Colon (tissue), 2 donors: ENCODE measurements around the gene PCNX1.
"Not testable (repeated sequence)": the region's sequence is repeated elsewhere in the genome, so short reads cannot be mapped to it uniquely, and the experiment has no call there.

ENCODE experiments used
- FAIRE-seq: peaks from 2 replicates; lab custom pipeline; 2012; peaks lifted over from hg19 to GRCh38; lab: Jason Lieb, UNC
- donor health status: control.
- donor health status: control.

PCNX1 gene

DNA sequence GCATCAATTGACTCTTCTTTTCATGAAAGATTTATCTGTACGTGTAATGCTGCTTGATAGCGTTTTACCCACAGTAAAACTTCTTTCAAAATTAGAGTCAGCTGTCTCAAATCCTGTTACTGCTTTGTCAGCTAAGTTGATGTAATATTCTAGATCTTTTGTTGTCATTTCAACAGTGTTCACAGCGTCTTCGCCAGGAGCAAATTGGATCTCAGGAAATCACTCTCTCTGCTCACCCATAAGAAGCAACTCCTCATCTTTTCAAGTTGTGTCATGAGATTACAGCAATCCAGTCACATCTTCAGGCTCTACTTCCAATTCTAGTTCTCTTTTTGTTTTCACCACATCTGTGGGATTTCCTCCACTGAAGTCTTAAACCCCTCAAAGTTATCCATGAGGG, 9.5 kb downstream of the PCNX1 start:
- no peak for FAIRE-seq

DNA sequence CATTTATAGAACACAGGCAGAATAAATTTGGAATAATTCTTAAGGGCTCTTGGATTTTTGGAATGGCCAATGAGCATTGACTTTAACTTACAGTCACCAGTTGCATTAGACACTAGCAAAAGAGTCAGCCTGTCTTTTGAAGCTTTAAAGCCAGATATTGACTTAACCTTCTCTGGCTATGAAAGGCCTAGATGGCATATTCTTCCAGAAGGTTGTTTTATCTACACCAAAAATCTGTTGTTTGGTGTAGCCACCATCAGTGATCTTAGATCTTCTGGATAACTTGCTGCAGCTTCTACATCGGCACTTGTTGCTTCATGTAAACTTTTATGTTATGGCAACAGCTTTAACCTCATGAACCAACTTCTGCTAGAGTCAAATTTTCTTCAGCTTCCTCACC, 10.4 kb downstream of the PCNX1 start:
- no peak for FAIRE-seq

DNA sequence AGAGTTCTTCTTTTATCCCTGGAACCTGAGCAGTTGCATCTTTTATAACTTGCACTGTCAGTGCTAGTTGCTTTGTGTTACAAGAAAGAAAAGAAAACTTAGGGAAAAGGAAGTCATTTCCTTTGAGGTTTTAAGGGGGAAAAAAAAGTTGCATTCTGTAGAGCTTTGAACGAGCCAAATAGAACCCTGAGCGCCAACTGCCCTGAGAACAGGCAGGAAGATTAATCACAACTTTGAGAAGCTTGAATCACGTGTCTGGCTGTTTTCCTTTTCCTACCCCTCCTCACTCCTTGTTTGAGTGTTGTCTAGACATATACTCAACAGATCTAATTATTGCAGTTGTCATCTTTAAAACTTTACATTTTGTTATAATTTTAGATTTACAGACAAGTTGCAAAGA, 12.5 kb downstream of the PCNX1 start:
- FAIRE-seq = no peak

DNA sequence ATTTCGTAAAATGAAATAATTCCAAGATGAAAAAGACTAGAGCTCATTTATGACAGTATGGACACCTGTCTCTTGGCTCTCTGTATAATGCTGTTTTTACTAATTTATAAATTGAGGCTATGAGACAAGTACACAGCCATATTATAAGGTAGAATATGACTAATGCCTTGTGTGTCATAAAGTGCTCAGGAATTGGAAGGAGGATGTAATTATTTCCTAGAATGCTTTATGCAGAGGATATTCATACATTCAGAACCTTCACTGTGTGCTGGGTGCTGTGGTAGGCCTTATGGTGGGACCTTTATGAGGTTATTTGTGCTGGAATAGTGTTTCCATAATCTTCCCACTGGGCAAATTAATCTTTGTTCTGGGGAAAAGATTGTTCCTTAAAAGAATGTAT, 13.3 kb downstream of the PCNX1 start:
- FAIRE-seq = no peak

DNA sequence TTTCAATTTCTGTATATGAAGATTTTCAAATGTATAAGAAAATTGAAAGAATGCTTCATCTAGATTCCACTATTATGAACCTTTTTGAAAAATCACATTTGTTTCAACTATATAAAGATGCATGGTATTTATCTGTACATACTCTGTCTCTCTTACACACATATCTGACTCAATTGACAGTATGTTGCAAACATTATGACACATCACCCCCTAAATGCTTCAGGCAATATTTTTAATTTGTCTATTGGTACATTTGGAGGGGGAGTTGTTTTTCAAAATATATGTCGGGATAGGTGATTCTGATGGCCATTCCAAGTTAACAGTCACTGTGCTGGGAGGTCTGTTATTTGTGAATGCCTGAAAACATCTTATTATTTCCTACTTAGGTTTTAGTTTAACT, 14.4 kb downstream of the PCNX1 start:
- no peak for FAIRE-seq

DNA sequence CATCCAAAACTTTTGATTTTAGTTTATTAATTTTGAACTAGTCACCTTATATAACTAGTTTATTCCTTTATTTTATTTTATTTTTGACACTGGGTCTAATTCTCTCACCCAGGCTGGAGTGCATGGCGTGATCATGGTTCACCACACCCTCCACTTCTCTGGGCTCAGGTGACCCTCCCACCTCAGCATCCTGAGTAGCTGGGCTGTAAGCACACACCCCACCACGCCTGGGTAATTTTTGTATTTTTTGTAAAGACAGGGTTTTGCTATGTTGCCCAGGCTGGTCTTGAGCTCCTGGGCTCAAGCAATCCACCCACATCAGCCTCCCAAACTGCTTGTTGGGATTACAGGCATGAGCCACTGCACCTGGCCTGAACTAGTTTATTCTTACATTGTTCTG, 17.3 kb downstream of the PCNX1 start:
- no peak for FAIRE-seq

DNA sequence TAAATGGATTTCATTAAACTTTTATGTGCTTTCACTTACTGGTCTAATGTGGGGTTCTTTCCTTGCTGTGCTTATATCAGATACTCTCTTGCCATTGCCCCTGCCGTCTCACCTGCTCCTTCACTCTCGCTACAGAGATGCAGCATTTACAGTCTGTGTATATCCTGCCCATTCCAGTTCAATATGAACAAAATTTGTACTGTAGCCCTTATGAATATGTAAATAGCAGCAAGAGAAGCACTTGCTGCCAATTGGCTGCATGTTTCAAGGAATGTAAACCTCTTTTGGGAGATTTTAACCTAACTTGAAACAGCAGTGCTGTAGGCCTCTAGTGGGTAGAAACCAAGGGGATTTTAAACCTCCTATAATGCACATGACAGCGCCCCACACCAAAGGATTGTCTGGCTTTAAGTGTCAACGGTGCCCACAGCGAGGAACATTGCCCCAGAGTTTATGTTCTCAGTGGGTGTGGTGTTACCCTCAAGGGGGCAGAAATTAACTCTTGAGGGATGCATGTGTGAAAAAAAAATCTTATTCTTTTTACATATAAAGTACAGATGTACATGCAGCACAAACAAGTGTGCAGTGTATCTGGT, 19.1 kb downstream of the PCNX1 start:
- no peak for FAIRE-seq

DNA sequence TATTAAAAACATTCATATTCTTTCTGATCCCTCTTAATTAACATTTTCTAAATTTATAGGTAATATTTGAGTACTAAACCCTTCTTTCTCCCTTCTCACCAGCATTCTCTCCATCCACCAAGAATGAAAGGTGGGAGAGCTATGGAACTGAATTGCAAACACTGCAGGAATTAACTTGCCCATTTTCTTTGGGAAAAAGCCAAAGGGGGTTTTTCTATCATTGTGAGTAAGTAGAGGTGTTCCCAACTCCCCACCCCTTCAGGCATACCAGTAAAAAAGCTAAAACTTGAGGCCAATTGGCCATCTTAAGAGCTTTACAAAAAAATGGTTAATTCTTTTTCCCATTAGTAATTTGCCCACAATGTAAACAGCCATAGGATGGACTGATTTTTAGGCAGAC, 23.7 kb downstream of the PCNX1 start:
- no peak for FAIRE-seq

DNA sequence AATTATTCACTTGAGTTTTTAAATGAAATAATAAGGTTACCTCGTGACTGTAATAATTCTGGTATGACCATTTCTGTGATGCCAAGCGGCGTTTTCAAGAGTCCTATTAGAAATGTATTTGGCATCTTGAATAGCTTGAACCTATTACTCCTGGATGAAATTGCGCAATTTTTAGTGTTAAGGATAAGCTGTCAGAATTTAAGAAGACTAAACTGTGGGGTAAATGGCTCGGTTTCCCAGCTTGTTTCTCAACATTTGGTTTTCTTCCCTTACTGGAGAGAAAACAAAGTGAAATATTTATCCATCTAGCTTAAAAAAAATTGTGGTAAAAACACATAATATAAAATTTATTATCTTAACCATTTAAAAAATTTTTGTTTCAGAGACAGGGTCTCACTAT, 26.8 kb downstream of the PCNX1 start:
- FAIRE-seq = no peak

DNA sequence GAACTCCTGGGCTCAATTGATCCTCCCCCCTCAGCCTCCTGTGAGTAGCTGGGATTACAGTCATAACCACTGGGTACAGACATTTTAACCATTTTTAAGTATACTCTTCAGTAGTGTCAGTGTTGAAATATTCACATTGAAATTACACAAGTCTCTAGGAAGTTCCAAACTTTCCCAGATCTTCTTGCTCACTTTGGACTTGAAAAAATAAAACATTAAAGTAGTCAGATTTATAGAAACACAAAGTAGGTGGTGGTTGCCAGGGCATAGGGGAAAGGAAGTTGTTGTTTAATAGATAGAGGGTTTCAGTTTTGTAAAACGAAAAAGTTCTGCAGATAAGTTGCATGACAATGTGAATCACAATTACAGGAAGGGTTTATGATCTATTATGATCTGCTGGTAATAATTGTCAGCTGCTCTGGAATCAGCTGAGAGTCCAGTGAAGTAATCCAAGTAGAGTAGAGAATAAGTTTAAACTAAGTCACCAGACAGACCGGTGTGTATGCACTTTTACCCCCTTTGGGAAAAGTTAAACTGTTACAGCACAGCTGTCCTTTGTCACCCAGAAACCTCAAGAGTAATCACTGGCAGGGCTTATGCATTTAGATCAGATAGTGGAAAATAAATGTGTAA, 27.4 kb downstream of the PCNX1 start:
- FAIRE-seq = no peak

DNA sequence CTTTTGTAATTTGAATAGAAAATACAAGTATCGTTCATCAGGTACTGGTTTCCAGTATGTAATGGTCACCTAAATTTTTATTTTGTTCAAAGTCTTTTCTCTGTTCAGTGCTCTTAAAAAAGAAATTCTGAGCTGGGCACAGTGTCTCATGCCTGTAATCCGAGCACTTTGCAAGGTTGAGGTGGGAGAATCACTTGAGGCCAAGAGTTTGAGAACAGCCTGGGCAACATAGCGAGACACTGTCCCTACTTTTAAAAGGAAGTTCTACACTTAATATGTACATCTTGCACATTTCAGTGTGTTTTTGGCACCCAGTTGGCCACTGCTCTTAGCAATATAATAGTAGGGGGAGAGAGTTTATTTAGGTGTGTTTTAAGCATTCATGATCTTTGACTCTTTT, 27.9 kb downstream of the PCNX1 start:
- FAIRE-seq = no peak

DNA sequence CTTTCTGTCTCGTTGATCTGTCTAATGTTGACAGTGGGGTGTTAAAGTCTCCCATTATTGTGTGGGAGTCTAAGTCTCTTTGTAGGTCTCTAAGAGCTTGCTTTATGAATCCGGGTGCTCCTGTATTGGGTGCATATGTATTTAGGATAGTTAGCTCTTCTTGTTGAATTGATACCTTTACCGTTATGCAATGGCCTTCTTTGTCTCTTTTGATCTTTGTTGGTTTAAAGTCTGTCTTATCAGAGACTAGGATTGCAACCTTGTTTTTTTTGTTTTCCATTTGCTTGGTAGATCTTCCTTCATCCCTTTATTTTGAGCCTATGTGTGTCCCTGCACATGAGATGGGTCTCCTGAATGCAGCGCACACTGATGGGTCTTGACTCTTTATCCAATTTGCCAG, 32.4 kb downstream of the PCNX1 start:
- not testable (repeated sequence) for FAIRE-seq

DNA sequence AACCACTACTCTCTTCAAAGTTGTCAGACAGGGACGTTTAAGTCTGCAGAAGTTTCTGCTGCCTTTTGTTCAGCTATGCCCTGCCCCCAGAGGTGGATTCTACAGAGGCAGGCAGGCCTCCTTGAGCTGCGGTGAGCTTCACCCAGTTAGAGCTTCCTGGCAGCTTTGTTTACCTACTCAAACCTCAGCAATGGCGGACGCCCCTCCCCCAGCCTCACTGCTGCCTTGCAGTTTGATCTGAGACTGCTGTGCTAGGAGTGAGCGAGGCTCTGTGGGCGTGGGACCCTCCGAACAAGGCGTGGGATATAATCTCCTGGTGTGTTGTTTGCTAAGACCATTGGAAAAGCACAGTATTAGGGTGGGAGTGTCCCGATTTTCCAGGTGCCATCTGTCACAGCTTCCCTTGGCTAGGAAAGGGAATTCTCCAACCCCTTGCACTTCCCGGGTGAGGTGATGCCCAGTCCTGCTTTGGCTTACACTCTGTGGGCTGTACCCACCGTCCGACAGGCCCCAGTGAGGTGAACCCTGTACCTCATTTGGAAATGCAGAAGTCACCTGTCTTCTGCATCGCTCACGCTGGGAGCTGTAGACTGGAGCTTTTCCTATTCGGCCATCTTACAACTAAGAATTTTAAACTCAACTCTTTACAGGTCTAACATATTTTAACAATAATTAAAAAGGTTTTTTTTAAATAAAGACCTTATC, 34.5 kb downstream of the PCNX1 start:
- not testable (repeated sequence) for FAIRE-seq

DNA sequence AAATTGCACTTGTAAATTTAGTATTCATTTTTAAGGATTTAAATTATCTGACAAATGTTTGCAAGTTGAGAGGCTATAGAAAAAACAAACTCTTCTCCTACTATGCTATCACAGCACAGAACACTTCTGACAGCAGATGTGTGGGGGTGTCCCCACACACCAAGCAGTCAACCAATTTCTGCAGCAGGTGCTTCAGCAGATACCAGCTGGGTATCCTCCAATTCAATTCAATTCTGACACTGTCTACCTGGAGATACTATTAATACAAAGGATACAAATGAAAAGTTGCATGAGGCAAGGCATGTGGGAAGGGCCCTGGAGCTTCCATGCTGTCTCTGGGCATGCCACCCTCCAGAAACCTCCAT, 35.1 kb downstream of the PCNX1 start:
- no peak for FAIRE-seq

DNA sequence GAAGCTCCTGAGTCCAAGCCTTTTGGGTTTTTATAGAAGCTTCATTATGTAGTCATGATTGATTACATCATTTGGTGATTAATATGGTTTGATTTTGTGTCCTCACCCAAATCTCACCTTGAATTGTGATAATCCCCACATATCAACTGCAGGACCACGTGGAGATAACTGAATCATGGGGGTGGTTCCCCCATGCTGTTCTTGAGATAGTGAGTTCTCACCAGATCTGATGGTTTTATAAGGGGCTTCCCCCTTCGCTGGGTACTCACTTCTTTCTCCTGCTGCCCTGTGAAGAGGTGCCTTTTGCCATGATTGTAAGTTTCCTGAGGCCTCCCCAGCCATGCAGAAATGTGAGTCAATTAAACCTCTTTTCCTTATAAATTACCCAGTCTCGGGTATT, 35.5 kb downstream of the PCNX1 start:
- not testable (repeated sequence) for FAIRE-seq

DNA sequence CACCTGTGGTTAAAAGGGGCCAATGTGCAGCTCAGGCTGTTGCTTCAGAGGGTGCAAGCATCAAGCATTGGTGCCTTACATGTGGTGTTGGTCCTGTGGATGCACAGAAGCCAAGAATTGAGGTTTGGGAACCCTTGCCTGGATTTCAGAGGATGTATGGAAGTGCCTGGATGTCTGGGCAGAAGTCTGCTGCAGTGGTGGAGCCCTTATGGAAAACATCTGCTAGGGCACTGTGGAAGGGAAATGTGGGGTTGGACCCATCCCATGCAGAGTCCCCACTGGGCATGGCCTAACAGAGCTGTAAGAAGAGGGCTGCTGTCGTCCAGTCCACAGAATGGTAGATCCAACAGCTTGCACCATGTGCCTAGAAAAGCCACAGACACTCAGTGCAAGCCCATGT, 36.6 kb downstream of the PCNX1 start:
- FAIRE-seq = no peak

DNA sequence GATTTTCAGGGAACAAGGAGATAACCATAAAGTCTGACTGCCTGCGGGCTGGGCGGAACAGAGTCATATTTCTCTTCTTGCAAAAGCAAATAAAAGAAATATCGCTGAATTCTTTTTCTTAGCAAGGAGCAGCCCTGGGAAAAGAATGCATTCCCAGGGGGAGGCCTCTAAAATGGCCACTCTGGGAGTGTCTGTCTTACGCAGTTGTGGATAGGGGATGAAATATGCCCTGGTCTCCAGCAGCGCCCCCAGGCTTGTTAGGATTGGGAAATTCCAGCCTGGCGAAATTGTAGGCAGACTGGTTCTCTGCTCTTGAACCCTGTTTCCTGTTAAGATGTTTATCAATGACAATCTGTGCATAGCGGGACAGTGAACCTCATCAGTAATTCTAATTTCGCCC, 40.5 kb downstream of the PCNX1 start:
- FAIRE-seq = no peak

DNA sequence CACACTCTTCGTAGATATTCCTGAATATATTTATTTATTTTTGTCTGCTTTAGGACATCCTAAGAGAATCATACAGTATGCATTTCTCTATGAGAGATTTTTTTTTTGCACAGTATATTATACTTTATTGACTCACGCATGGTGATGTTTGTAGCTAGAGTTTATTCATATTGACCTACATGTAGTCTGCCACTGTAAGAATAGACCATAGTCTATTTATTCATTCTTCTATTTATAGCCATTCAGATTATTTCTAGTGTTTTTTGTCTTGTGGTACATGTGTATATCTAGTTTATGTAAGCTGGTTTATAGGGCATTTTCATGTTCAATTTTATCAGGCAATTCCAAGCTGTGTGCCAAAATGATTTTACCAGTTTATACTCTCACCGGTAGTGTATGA, 45.2 kb downstream of the PCNX1 start:
- FAIRE-seq = no peak

DNA sequence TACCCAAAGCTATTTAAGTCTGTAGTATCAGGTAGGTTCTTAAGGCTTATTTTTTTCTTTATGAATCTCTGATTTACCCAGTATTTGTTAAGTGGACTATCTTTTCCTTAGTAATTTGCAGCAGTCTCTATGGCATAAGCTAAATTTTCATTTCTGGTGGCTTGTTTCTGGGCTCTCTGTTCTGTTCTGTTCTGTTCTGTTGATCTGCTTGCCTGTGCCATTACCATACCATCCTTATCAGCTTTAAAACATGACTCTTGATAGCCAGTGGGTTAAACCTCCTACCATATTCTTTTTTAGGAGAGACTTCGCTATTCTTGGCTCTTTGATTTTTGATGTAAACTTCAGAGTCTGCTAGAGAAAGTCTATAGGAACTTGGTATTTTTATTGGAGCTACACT, 46.8 kb downstream of the PCNX1 start:
- no peak for FAIRE-seq

DNA sequence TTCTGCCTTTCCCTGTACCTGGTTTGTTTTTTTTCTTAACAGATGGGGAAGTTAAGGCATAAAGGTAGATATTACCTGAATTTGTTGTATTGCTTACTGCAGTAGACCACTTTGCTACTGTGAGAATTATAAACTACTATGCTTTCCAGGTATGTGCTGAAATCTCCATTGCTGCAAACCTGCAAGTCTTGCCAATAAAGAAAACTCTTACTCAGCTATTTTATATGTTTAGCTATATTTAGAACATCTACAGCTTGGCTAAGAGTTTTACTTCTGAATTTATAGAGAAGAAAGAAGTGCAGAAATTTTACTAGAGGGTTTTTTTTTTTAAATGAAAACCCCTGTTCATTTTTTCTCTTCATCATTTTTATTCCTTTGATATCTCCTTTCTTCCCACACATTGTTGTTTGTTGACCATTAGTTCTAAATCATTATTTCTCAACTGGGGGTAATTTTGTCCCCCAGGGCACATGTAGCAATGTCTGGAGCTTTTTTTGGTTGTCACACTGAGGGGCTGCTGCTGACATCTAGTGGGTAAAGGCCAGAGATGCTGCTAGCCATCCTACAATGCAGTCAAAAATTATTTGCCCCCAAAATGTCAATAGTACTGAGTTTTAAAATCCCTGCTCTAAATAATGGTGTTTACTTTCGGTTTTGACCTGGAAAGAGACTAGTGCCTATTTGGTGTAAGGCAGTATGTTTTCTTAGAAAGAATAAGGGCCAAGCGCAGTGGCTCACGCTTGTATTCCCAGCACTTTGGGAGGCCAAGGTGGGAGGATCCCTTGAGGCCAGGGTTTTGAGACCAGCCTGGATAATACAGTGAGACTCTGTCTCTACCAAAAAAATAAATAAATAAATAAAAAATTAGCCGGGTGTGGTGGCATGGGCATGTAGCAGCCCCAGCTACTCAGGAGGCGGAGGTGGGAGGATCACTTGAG, 48.6 kb downstream of the PCNX1 start:
- FAIRE-seq = no peak

DNA sequence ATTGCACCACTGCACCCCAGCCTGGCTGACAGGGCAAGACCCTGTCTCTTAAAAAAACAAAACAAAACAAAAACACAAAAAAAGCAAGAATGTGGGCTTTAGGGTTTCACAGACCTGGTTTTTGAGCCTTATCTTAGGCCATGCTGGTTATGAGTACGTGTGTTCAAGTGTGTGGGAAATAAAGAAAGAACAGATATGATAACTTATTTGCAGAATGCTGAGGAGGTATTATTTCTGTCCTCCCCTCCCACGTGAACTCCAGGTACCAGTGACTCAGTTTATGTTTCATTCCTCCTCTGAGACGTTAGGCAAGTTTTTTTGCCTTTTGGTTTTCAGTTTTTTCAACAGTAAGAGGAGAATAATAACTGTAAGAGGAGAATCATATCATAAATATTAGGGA, 49.3 kb downstream of the PCNX1 start:
- FAIRE-seq = no peak

DNA sequence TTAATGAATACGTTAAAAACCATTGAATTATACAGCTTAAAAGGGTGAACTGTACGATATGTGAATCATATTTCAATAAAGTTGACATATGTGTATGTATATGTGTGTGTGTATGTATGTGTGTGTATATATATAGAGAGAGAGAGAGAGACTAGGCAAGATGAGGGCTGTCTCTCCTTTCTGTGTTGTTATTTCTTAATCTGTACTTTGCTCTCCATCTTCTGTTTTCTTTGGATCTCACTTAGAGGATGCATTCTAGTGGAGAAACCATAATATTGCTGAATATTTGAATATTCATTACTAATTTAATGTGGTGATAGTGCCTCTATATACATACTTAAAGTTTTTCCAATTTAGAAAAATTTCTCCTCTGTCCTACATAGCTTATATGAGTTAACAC, 50.5 kb downstream of the PCNX1 start:
- no peak for FAIRE-seq

DNA sequence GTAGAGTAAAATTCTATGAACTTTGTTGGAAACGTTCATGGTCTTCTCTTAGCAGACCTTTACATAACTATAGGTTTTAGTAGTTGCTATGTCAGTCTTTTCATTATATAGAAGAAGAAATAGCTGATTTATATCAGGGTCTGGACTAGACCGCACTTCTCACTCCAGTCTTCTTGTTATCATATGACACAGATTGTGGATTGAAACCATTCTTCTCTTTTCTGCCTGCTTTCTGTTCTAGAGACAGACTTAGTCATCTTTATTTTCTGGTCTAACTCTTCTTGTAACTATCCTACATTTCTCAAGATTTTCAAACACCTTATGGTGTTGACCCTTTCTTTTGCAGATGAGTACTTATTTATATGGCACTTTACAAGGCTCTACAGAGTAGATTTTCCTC, 55.7 kb downstream of the PCNX1 start:
- FAIRE-seq = no peak
